Nephron (organoid): Measurements from ENCODE around the gene EXD3.

Experiments
- H3K27ac Mint-ChIP-seq, 3 experiments: 2 replicates each; pipeline ENCODE4 v1.8.0; 2020; ENCODE audit warnings: mixed read lengths in 3 of 3, mild to moderate bottlenecking in 2 of 3, moderate library complexity in 1 of 3
- H3K27me3 Mint-ChIP-seq: 2 replicates; pipeline ENCODE4 v1.8.0; 2021; ENCODE audit warnings: low read depth, mild to moderate bottlenecking, moderate library complexity, mixed read lengths
- H3K36me3 Mint-ChIP-seq: 2 replicates; pipeline ENCODE4 v1.8.0; 2020; ENCODE audit warnings: low read depth, mixed read lengths
- H3K4me1 Mint-ChIP-seq: 2 replicates; pipeline ENCODE4 v1.8.0; 2020; ENCODE audit warnings: mixed read lengths
- H3K4me3 Mint-ChIP-seq, 3 experiments: 2 replicates each; pipeline ENCODE4 v1.8.0; 2020; ENCODE audit warnings: mild to moderate bottlenecking in 3 of 3, mixed read lengths in 3 of 3, moderate library complexity in 2 of 3
- H3K9me3 Mint-ChIP-seq: 2 replicates; pipeline ENCODE4 v1.8.0; 2020; ENCODE audit warnings: mixed read lengths
- TF ChIP-seq, protein P1 (sequence below), 3 experiments: fragments of 200-600 bp; sonication (generic); IDR thresholded peaks; one replicate each; pipeline ENCODE4 v1.5.0; 2021; ENCODE audit warnings: antibody characterized with exemption in 3 of 3; ENCODE audit not compliant: unreplicated experiment in 3 of 3

The EXD3 gene

DNA sequence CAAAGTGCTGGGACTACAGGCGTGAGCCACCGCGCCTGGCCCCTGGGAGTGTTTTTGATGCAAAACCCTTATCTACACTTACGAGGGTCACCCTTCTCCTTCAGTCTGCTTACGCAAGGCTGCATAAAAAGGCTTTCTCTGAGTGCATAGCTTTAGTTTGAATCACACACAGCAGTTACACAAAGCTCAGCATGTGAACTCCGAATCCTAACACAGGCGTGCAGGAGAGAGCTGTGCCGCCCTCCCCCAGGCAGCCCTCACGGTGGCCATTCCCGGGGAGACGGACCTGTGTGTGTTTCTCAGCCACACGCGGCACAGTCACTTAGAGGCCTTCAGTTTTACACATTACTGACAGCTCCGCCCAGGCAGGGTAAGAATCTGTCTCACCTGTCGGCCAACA, 26.7 kb downstream of the EXD3 start:
- peaks cover 16% of the 10 kb centered on the region for H3K9me3 Mint-ChIP-seq
- H3K27ac Mint-ChIP-seq: no peak overlapping the region
- no peaks in the 10 kb centered on the region for H3K4me1 Mint-ChIP-seq
- no peaks in the 10 kb centered on the region for H3K27me3 Mint-ChIP-seq
- no peak overlapping the region for H3K4me3 Mint-ChIP-seq
- TF ChIP-seq, protein P1, sequence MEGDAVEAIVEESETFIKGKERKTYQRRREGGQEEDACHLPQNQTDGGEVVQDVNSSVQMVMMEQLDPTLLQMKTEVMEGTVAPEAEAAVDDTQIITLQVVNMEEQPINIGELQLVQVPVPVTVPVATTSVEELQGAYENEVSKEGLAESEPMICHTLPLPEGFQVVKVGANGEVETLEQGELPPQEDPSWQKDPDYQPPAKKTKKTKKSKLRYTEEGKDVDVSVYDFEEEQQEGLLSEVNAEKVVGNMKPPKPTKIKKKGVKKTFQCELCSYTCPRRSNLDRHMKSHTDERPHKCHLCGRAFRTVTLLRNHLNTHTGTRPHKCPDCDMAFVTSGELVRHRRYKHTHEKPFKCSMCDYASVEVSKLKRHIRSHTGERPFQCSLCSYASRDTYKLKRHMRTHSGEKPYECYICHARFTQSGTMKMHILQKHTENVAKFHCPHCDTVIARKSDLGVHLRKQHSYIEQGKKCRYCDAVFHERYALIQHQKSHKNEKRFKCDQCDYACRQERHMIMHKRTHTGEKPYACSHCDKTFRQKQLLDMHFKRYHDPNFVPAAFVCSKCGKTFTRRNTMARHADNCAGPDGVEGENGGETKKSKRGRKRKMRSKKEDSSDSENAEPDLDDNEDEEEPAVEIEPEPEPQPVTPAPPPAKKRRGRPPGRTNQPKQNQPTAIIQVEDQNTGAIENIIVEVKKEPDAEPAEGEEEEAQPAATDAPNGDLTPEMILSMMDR (IDR thresholded peaks at IDR 0.05; ENCODE audit: unreplicated experiment in 3 of 3): no peak
- H3K36me3 Mint-ChIP-seq: peaks cover 25% of the 10 kb centered on the region

DNA sequence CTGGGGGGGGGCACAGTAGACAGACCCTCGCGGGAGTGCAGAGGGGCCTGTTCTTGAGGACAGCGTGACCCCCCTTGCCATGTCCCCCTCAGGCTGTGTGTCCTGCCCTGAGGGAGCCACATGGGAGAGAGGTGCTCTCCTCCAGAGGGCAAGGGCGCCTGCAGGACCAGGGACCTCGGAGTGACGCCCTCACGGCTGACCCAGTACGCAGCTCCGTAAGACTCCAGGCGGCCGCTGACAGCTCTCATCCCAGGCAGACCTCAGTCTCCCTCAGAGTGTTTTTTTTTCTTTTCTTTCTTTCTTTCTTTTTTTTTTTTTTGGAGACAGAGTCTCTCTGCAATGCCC, 27.3 kb downstream of the EXD3 start:
- TF ChIP-seq, protein P1 (IDR thresholded peaks at IDR 0.05; ENCODE audit: unreplicated experiment in 3 of 3): no peak
- Mint-ChIP-seq H3K4me1 (peaks cover under 1% of the 10 kb centered on the region), H3K36me3 (peaks cover 25% of the 10 kb centered on the region), H3K27me3 (no peaks in the 10 kb centered on the region), H3K9me3 (peaks cover 16% of the 10 kb centered on the region), H3K4me3 (no peak overlapping the region), H3K27ac (no peak overlapping the region)

DNA sequence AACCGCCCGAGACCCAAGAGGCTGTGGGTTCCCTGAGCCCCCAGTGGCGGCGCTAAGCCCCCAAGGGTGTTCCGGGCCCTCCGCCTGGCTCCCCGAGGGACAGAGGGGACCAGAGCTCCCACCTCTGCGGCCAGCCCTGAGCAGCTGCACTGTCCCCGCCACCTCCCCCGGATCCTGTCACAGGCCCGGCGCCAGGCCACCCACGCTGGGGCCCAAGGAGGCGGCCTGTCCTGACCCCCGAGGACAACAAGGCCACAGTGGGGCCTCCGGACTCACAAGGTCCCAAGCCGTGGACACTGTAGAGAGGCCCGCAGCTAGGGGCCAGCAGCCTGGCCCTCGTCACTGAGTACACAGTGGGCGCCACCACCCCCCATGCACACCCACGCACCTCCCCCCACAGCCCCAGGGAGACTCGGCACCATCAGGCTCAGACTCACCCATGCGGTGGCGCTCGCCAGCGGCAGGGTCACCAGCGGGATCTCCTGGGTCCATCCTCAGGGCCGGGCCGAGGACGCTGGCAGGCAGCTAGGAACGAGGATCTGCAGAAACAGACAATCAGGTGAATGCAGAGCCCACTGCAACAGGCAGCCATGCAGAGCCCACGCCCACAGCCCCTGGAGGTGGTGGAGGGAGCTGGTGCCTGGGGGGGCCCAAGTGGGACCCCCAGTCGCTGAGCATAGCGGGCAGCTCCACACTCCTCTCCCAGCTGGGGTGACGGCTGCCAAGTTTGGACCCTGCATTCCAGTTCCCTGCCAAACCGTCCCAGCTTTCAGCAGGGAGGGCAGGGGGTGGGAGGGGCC, 27.9 kb downstream of the EXD3 start:
- TF ChIP-seq, protein P1 (IDR thresholded peaks at IDR 0.05; ENCODE audit: unreplicated experiment in 3 of 3): no peak
- Mint-ChIP-seq H3K4me3 (no peak overlapping the region), H3K27ac (no peak overlapping the region), H3K9me3 (peaks cover 12% of the 10 kb centered on the region), H3K27me3 (no peaks in the 10 kb centered on the region), H3K4me1 (peaks cover 5% of the 10 kb centered on the region), H3K36me3 (peaks cover 21% of the 10 kb centered on the region)

DNA sequence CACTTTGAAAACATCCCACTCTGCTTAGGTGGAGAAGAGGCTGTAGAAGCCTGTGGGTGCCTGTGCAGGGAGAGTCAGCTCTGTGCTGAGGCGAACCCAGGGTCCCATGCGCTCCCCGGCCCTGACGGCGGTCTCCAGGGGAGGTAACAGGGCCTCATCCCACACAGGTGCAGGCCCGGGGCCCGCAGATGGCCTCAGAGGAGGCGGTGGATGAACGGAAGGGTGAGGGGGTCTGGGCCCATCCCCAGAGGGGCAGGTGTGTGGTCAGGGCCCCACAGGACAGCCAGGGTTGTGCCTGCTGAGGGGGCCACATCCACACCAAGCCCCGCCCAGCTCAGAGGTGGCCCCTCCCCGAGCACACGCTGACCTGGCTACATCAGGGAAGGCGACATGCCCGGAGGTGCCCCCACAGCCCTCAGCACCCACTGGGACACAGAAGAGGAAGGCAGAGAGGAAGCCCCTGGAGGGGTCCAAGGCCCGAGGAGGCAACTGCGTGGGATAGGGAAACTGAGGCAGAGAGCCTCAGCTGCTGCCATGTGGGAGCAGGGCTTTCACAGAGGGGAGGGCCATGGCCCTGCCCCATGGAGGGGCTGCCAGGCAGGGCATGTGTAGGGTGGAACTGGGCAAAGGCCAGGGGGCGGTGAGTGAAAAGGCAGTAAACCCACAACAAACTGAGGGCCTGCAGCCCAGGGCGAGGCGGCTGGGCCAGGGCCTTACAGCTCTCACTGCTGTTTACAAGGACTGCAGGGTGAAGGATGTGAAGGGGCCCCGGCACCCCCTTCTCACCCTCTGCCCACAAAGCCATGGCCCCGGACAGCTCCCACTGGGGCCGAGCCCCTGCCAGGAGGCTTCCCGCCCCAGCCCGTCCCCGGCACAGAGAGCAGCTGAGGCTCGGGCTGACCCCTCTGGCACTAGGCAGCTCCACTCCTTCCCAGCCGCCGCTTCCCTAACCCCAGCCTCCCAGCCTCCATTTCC, 29.5 kb downstream of the EXD3 start:
- peaks cover 9% of the 10 kb centered on the region for H3K9me3 Mint-ChIP-seq
- no peaks in the 10 kb centered on the region for H3K27me3 Mint-ChIP-seq
- no peak overlapping the region for H3K4me3 Mint-ChIP-seq
- H3K4me1 Mint-ChIP-seq: peaks cover 5% of the 10 kb centered on the region
- TF ChIP-seq, protein P1 (IDR thresholded peaks at IDR 0.05; ENCODE audit: unreplicated experiment in 3 of 3): no peak
- H3K36me3 Mint-ChIP-seq: peaks cover 13% of the 10 kb centered on the region
- H3K27ac Mint-ChIP-seq: no peak overlapping the region

DNA sequence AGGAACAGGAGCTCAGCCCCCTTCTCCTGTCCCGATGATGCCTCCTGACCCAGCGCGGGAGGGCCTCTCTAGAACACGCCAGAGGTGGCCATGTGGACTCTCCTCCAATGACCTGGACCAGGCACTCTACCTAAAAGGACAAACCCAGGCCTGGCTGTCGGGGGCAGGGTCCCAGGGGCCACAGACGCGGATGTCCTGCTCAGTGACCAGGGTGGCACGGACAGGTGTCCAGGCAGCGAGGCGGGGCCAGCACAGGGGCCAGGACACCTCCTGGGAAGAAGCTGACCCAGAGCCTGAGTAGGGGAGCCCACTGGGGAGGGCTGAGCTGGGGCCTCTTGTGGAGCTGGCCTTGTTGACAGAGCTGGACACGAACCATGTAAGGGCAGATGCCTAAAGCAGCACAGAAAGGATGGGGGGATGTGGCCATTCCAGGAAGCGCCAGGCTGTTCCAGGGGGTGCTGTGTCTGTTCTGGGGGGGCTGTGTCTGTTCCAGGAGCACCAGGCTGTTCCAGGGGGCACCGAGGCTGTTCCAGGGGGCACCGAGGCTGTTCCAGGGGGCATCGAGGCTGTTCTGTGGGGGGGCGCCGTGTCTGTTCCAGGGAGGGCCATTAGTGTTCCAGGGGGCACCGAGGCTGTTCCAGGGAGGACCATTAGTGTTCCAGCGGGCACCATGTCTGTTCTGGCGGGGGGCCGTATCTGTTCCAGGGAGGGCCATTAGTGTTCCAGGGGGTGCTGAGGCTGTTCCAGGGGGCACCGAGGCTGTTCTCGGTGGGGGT, 30.5 kb downstream of the EXD3 start:
- Mint-ChIP-seq H3K9me3 (peaks cover 4% of the 10 kb centered on the region), H3K27me3 (no peaks in the 10 kb centered on the region), H3K36me3 (peaks cover 6% of the 10 kb centered on the region), H3K4me1 (peaks cover 5% of the 10 kb centered on the region), H3K27ac (no peak overlapping the region), H3K4me3 (no peak overlapping the region)
- TF ChIP-seq, protein P1 (IDR thresholded peaks at IDR 0.05; ENCODE audit: unreplicated experiment in 3 of 3): no peak
